ENCODE results near the gene COL23A1. TPM values are rescaled to one million over a fixed set of nuclear protein-coding genes. Genes with fewer than 3 reads are reported as not detected.

Gene COL23A1
- total and polyA plus RNA-seq, 2 of the 8 experiments (the other 6 are each of a cell fraction or from before 2014, with no cell fraction given), result 3.1 to 4.7 TPM

GRCh38 chr5:178257650-178258049 lies 332.5 kb downstream of the COL23A1 start:
- FAIRE-seq, result no peak

More at GRCh38 chr5:178257650-178258049, 332.5 kb downstream of the COL23A1 start:
- Histone ChIP-seq H2BK120ac (replicated peaks; ENCODE audit: low read depth, low read length) (no peak overlapping the region), H3K9ac (replicated peaks in 1 of 4; ENCODE audit: extremely low read depth in 1 of 4, low read depth in 3 of 4, low read length in 3 of 4) (no peak overlapping the region), H3K79me2 (ENCODE audit: control insufficient read depth in 1 of 2, insufficient read depth in 2 of 2, low read length in 2 of 2) (no peaks in the 10 kb centered on the region), H4K20me1 (replicated peaks in 1 of 2; ENCODE audit: control insufficient read depth in 1 of 2, insufficient read depth in 2 of 2, low read length in 2 of 2) (no peaks in the 10 kb centered on the region), H2BK15ac (ENCODE audit: low read length) (no peak overlapping the region), H2BK12ac (ENCODE audit: low read depth, low read length) (no peak overlapping the region), H3K27ac (ENCODE audit: low read depth, low read length) (no peak overlapping the region), H3K23ac (ENCODE audit: insufficient read length) (no peak overlapping the region), H4K5ac (ENCODE audit: insufficient read length, low read depth, low read length) (no peak overlapping the region), H2BK20ac (ENCODE audit: low read length) (no peak overlapping the region), H3K56ac (replicated peaks; ENCODE audit: insufficient read length, low read depth, low read length) (no peak overlapping the region), H3K4me2 (ENCODE audit: insufficient read depth in 1 of 2, low read depth in 2 of 2, low read length in 2 of 2) (no peak overlapping the region), H4K91ac (replicated peaks; ENCODE audit: insufficient read length, low read length) (no peak overlapping the region), H3K14ac (ENCODE audit: insufficient read length) (no peak overlapping the region), H3K4me1 (replicated peaks in 1 of 4; ENCODE audit: control insufficient read depth in 3 of 4, insufficient read depth in 4 of 4, low read length in 3 of 4) (peaks cover 0 to 3% (median 1%) of the 10 kb centered on the region in 4 experiments; a peak in 3 of 7 replicates), H2AK5ac (ENCODE audit: low read depth, low read length) (no peak overlapping the region), H3K27me3 (replicated peaks in 1 of 4; ENCODE audit: control insufficient read depth in 3 of 4, extremely low read depth in 1 of 4, insufficient read depth in 3 of 4, low read length in 3 of 4) (no peaks in the 10 kb centered on the region; a peak in 1 of 7 replicates), H3K4ac (replicated peaks; ENCODE audit: insufficient read length, low read depth, low read length) (no peak overlapping the region), H4K8ac (ENCODE audit: extremely low read depth, insufficient read depth, low read length) (no peak overlapping the region), H3K23me2 (ENCODE audit: low read depth, low read length) (no peaks in the 10 kb centered on the region), H3K36me3 (ENCODE audit: control insufficient read depth in 2 of 4, insufficient read depth in 4 of 4, low read length in 3 of 4) (no peaks in the 10 kb centered on the region), H3K4me3 (ENCODE audit: extremely low read depth in 1 of 4, insufficient read depth in 2 of 4, low read depth in 3 of 4, low read length in 4 of 4) (no peak overlapping the region), H2AFZ (ENCODE audit: low read length) (no peak overlapping the region), H3K9me3 (ENCODE audit: insufficient read depth in 2 of 2, low read depth in 1 of 2, low read length in 1 of 2) (no peaks in the 10 kb centered on the region), H3K18ac (ENCODE audit: extremely low read depth, low read length) (no peak overlapping the region), H2BK5ac (ENCODE audit: low read depth, low read length) (no peak overlapping the region), H3K79me1 (ENCODE audit: low read depth, low read length) (no peaks in the 10 kb centered on the region)
- ChIA-PET CTCF (ENCODE audit: partially characterized antibody) (interaction anchor here (0.8 kb wide), 1 partner anchor 180 kb away, joined by 4 read pairs; no protein-coding TSS in a partner anchor), POLR2A (ENCODE audit: partially characterized antibody) (no interaction called here)
- WGBS, 2 experiments (ENCODE audit: extremely low coverage in 1 of 2, insufficient coverage in 1 of 2, insufficient read length in 1 of 2, insufficient replicate concordance in 2 of 2, low coverage in 1 of 2, low lambda C conversion rate in 2 of 2, missing lambda C conversion rate in 1 of 2), result 93% methylated on average over 4 of the region's 4 CpGs; no CpG with 5 or more reads in 1 of the 2 experiments
- DNase-seq (ENCODE audit: low read depth in 1 of 2, low spot score in 2 of 2), result no peak
- TF ChIP-seq TAF1 (IDR thresholded peaks at IDR 0.05; ENCODE audit: low read depth, low read length), result no peak

All from H1 (cell line).